Left lung (tissue), 10 donors: Measurements from ENCODE around the gene VPS16. TPM values are rescaled to one million over a fixed set of nuclear protein-coding genes. Genes with fewer than 3 reads are reported as not detected.

ENCODE experiments used
- ATAC-seq: fragments of 200-7000 bp; cut with Tn5 transposase; one replicate; pipeline ENCODE4 v1.9.1; 2020; ENCODE audit warnings: moderate library complexity
- DNase-seq, 4 donors: peaks; one replicate each; pipeline ENCODE4 v3.0.0-alpha.2; 2013 to 2020
- H3K27ac ChIP-seq, 2 donors: fragments of 200-600 bp; sonication (generic) in 1 of 2; one replicate each; pipeline versions ENCODE4 v1.5.0 to v1.8.0; 2020 to 2021
- H3K27me3 ChIP-seq, 2 donors: fragments of 200-600 bp; sonication (generic) in 1 of 2; one replicate each; pipeline versions ENCODE4 v1.5.0 to v1.8.0; 2020 to 2021
- H3K36me3 ChIP-seq, 2 donors: fragments of 200-600 bp; sonication (generic) in 1 of 2; one replicate each; pipeline versions ENCODE4 v1.5.0 to v1.8.0; 2020 to 2021
- H3K4me1 ChIP-seq, 2 donors: fragments of 200-600 bp; one replicate each; pipeline ENCODE4 v1.8.0; 2021
- H3K4me3 ChIP-seq, 2 donors: fragments of 200-600 bp; sonication (generic) in 1 of 2; one replicate each; pipeline versions ENCODE4 v1.5.0 to v1.8.0; 2020 to 2021; ENCODE audit warnings: mild to moderate bottlenecking in 1 of 2
- H3K9me3 ChIP-seq, 2 donors: fragments of 200-600 bp; sonication (generic) in 1 of 2; one replicate each; pipeline versions ENCODE4 v1.5.0 to v1.8.0; 2020 to 2021
- intact Hi-C, 2 donors: fragments of 100-400 bp; cut with DNase I; formaldehyde crosslinking; loops; one replicate each; pipeline versions ENCODE4 v1.11.2 to v1.14.2; 2022
- polyA plus RNA-seq, 6 donors: library from polyadenylated mRNA; unstranded; fragments of 120-200 nt; gene quantifications; one replicate each; pipeline ENCODE4 v1.2.1, GENCODE V29; 2013; ENCODE audit not compliant: insufficient read length in 6 of 6
- total RNA-seq, 2 donors: library from RNA; stranded (reverse); fragmentation: NEBNext Ultra II Directional; extraction: Animal tissue kit (Norgen Biotek cat#: 25700); gene quantifications; one replicate each; pipeline ENCODE4 v1.2.1, GENCODE V29; 2021
- TF ChIP-seq, protein P1 (sequence below), 2 donors: fragments of 200-600 bp; sonication (generic) in 1 of 2; IDR thresholded peaks; one replicate each; pipeline versions ENCODE4 v1.5.0 to v1.8.0; 2021; ENCODE audit warnings: antibody characterized with exemption in 2 of 2
- donor health status: DM: no; HTN: yes; CAD: no.
- donor health status: DM: no; HTN: no; CAD: no.

VPS16 gene
- total and polyA plus RNA-seq, 8 donors, result 31.9 to 42.7 (median 36.3) TPM

- ATAC-seq (no peak), DNase-seq (no peak)
- TF ChIP-seq, protein P1, sequence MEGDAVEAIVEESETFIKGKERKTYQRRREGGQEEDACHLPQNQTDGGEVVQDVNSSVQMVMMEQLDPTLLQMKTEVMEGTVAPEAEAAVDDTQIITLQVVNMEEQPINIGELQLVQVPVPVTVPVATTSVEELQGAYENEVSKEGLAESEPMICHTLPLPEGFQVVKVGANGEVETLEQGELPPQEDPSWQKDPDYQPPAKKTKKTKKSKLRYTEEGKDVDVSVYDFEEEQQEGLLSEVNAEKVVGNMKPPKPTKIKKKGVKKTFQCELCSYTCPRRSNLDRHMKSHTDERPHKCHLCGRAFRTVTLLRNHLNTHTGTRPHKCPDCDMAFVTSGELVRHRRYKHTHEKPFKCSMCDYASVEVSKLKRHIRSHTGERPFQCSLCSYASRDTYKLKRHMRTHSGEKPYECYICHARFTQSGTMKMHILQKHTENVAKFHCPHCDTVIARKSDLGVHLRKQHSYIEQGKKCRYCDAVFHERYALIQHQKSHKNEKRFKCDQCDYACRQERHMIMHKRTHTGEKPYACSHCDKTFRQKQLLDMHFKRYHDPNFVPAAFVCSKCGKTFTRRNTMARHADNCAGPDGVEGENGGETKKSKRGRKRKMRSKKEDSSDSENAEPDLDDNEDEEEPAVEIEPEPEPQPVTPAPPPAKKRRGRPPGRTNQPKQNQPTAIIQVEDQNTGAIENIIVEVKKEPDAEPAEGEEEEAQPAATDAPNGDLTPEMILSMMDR (IDR thresholded peaks at IDR 0.05), result no peak
- Histone ChIP-seq H3K36me3 (no peaks in the 10 kb centered on the region), H3K27ac (no peak overlapping the region), H3K4me1 (peaks cover 0 to 4% of the 10 kb centered on the region in 2 donors), H3K27me3 (no peaks in the 10 kb centered on the region), H3K9me3 (no peaks in the 10 kb centered on the region), H3K4me3 (no peak overlapping the region)
- intact Hi-C loops, result no loop called here
These were observed 70.7 kb downstream of the VPS16 start for GRCh38 chr20:2911200-2911599.

GRCh38 chr20:2914160-2914559 is 73.6 kb downstream of the VPS16 start:
- intact Hi-C loops, result no loop called here
- H3K27ac ChIP-seq, result no peak overlapping the region
- TF ChIP-seq, protein P1 (IDR thresholded peaks at IDR 0.05), result no peak
- peak in 1 of 4 donors; percentile 30 for DNase-seq
- peak; percentile 41 for ATAC-seq
- H3K9me3 ChIP-seq, result no peaks in the 10 kb centered on the region
- peaks cover 0 to 28% of the 10 kb centered on the region in 2 donors for H3K4me1 ChIP-seq
- no peak overlapping the region for H3K4me3 ChIP-seq
- H3K36me3 ChIP-seq, result no peaks in the 10 kb centered on the region
- no peaks in the 10 kb centered on the region for H3K27me3 ChIP-seq

Other genes starting within 250 kb of the VPS16 start
- 100 to 1,000 TPM in 1 of 2 donors, 10 to 100 TPM in 1; 81.0 to 182 TPM for gene NOP56, start 188.1 kb upstream of the VPS16 start, total RNA-seq
- 100 to 1,000 TPM; 195 to 241 (median 207) TPM for gene NOP56, start 188.1 kb upstream of the VPS16 start, polyA plus RNA-seq
- 10 to 100 TPM; 51.7 to 64.8 TPM for gene IDH3B, start 176.5 kb upstream of the VPS16 start, total RNA-seq
- 100 to 1,000 TPM; 109 to 129 (median 114) TPM for gene IDH3B, start 176.5 kb upstream of the VPS16 start, polyA plus RNA-seq
- 10 to 100 TPM in 1 of 2 donors, 1 to 10 TPM in 1; 10.0 to 11.9 TPM for gene EBF4, start 148.0 kb upstream of the VPS16 start, total RNA-seq
- gene EBF4, start 148.0 kb upstream of the VPS16 start, polyA plus RNA-seq, result 10 to 100 TPM; 37.4 to 55.9 (median 44.2) TPM
- 10 to 100 TPM in 1 of 2 donors, 1 to 10 TPM in 1; 8.1 to 25.8 TPM for gene CPXM1, start 40.1 kb upstream of the VPS16 start, total RNA-seq
- 10 to 100 TPM; 68.1 to 93.7 (median 79.6) TPM for gene CPXM1, start 40.1 kb upstream of the VPS16 start, polyA plus RNA-seq
- gene C20orf141, start 25.8 kb upstream of the VPS16 start, total RNA-seq, result not detected
- gene C20orf141, start 25.8 kb upstream of the VPS16 start, polyA plus RNA-seq, result not detected
- not detected for gene TMEM239, start 24.4 kb upstream of the VPS16 start, total RNA-seq
- under 1 TPM in 1 of 6 donors, not detected in 5; 0.05 TPM for gene TMEM239, start 24.4 kb upstream of the VPS16 start, polyA plus RNA-seq
- 10 to 100 TPM; 34.3 to 39.2 TPM for gene PCED1A, start 90 bp upstream of the VPS16 start, total RNA-seq
- gene PCED1A, start 90 bp upstream of the VPS16 start, polyA plus RNA-seq, result 10 to 100 TPM; 50.2 to 66.7 (median 61.1) TPM
- gene PTPRA, start 32.7 kb downstream of the VPS16 start, total RNA-seq, result 10 to 100 TPM; 51.0 to 54.0 TPM
- gene PTPRA, start 32.7 kb downstream of the VPS16 start, polyA plus RNA-seq, result 10 to 100 TPM; 76.9 to 88.1 (median 80.1) TPM
- gene GNRH2, start 202.9 kb downstream of the VPS16 start, total RNA-seq, result under 1 TPM in 1 of 2 donors, not detected in 1; 0.63 TPM
- gene GNRH2, start 202.9 kb downstream of the VPS16 start, polyA plus RNA-seq, result 1 to 10 TPM in 1 of 6 donors, under 1 TPM in 4, not detected in 1; 0.52 to 1.4 (median 0.66) TPM
- gene MRPS26, start 205.3 kb downstream of the VPS16 start, total RNA-seq, result 10 to 100 TPM; 37.4 to 40.4 TPM
- gene MRPS26, start 205.3 kb downstream of the VPS16 start, polyA plus RNA-seq, result 10 to 100 TPM; 36.0 to 57.0 (median 47.6) TPM
- gene OXT, start 230.9 kb downstream of the VPS16 start, total RNA-seq, result under 1 TPM in 1 of 2 donors, not detected in 1; 0.55 TPM
- not detected for gene OXT, start 230.9 kb downstream of the VPS16 start, polyA plus RNA-seq
- gene AVP, start 244.0 kb downstream of the VPS16 start, total RNA-seq, result not detected
- gene AVP, start 244.0 kb downstream of the VPS16 start, polyA plus RNA-seq, result not detected